ENCODE results near the gene FAM120A.

FAM120A gene

GRCh38 chr9:93468763-93469456 lies 17.4 kb downstream of the FAM120A start:
- TF ChIP-seq CTCF (IDR thresholded peaks at IDR 0.05; ENCODE audit: low read depth, low read length, missing control alignments) = no peak
- H3K4me3 ChIP-seq (ENCODE audit: low read depth, low read length) = no peak overlapping the region
- DNase-seq (ENCODE audit: low read depth) = no peak

GRCh38 chr9:93470391-93470790 lies 18.9 kb downstream of the FAM120A start:
- TF ChIP-seq CTCF (IDR thresholded peaks at IDR 0.05; ENCODE audit: low read depth, low read length, missing control alignments) = no peak
- no peak overlapping the region for H3K4me3 ChIP-seq (ENCODE audit: low read depth, low read length)
- DNase-seq (ENCODE audit: low read depth) = no peak

- DNase-seq (ENCODE audit: low read depth) = no peak
- no peak overlapping the region for H3K4me3 ChIP-seq (ENCODE audit: low read depth, low read length)
- TF ChIP-seq CTCF (IDR thresholded peaks at IDR 0.05; ENCODE audit: low read depth, low read length, missing control alignments) = no peak
Measured at GRCh38 chr9:93471124-93471523, 19.6 kb downstream of the FAM120A start.

GRCh38 chr9:93473411-93473810 lies 21.9 kb downstream of the FAM120A start:
- DNase-seq (ENCODE audit: low read depth) = no peak
- H3K4me3 ChIP-seq (ENCODE audit: low read depth, low read length) = no peak overlapping the region
- no peak for TF ChIP-seq CTCF (IDR thresholded peaks at IDR 0.05; ENCODE audit: low read depth, low read length, missing control alignments)

- no peak for TF ChIP-seq CTCF (IDR thresholded peaks at IDR 0.05; ENCODE audit: low read depth, low read length, missing control alignments)
- no peak for DNase-seq (ENCODE audit: low read depth)
- no peak overlapping the region for H3K4me3 ChIP-seq (ENCODE audit: low read depth, low read length)
Measured at GRCh38 chr9:93475108-93475507, 23.6 kb downstream of the FAM120A start.

- no peak for DNase-seq (ENCODE audit: low read depth)
- TF ChIP-seq CTCF (IDR thresholded peaks at IDR 0.05; ENCODE audit: low read depth, low read length, missing control alignments) = no peak
- H3K4me3 ChIP-seq (ENCODE audit: low read depth, low read length) = no peak overlapping the region
Measured at GRCh38 chr9:93475856-93476255, 24.4 kb downstream of the FAM120A start.

- DNase-seq (ENCODE audit: low read depth) = no peak
- no peak for TF ChIP-seq CTCF (IDR thresholded peaks at IDR 0.05; ENCODE audit: low read depth, low read length, missing control alignments)
- H3K4me3 ChIP-seq (ENCODE audit: low read depth, low read length) = no peak overlapping the region
Measured at GRCh38 chr9:93476924-93477323, 25.4 kb downstream of the FAM120A start.
